ENCODE results near the gene CNTFR.

The CNTFR gene

GRCh38 chr9:34600908-34601307 lies 11.4 kb upstream of the CNTFR start:
- no peak overlapping the region for H3K27ac ChIP-seq (ENCODE audit: low read length)
- H3K9me3 ChIP-seq (ENCODE audit: control insufficient read depth in 2 of 2, low read length in 2 of 2): no peaks in the 10 kb centered on the region
- no peaks in the 10 kb centered on the region for H3K36me3 ChIP-seq (ENCODE audit: control insufficient read depth in 2 of 2, insufficient read depth in 2 of 2, low read length in 2 of 2)

GRCh38 chr9:34599546-34599945 lies 10.0 kb upstream of the CNTFR start:
- H3K36me3 ChIP-seq (ENCODE audit: control insufficient read depth in 2 of 2, insufficient read depth in 2 of 2, low read length in 2 of 2): no peaks in the 10 kb centered on the region
- no peak overlapping the region for H3K4me3 ChIP-seq (ENCODE audit: low read length in 2 of 2)
- peaks cover 0 to 6% of the 10 kb centered on the region in 2 donors for H3K27me3 ChIP-seq (ENCODE audit: control insufficient read depth in 1 of 2, insufficient read depth in 2 of 2, low read length in 2 of 2)
- H3K27ac ChIP-seq (ENCODE audit: low read length): no peak overlapping the region
- no peaks in the 10 kb centered on the region for H3K9me3 ChIP-seq (ENCODE audit: control insufficient read depth in 2 of 2, low read length in 2 of 2)
- no peaks in the 10 kb centered on the region for H3K4me1 ChIP-seq (ENCODE audit: control insufficient read depth, insufficient read depth, low read length)
- H3K9ac ChIP-seq (ENCODE audit: low read length in 2 of 2): no peak overlapping the region

More at GRCh38 chr9:34600908-34601307, 11.4 kb upstream of the CNTFR start:
- Histone ChIP-seq H3K9ac (ENCODE audit: low read length in 2 of 2) (no peak overlapping the region), H3K4me1 (ENCODE audit: control insufficient read depth, insufficient read depth, low read length) (no peaks in the 10 kb centered on the region), H3K4me3 (ENCODE audit: low read length in 2 of 2) (no peak overlapping the region), H3K27me3 (ENCODE audit: control insufficient read depth in 1 of 2, insufficient read depth in 2 of 2, low read length in 2 of 2) (peaks cover 0 to 6% of the 10 kb centered on the region in 2 donors)

GRCh38 chr9:34594177-34594576 lies 4.7 kb upstream of the CNTFR start:
- no peak overlapping the region for H3K9ac ChIP-seq (ENCODE audit: low read length in 2 of 2)

GRCh38 chr9:34592895-34593601 lies 3.5 kb upstream of the CNTFR start:
- Histone ChIP-seq H3K27ac (ENCODE audit: low read length) (no peak overlapping the region), H3K4me1 (ENCODE audit: control insufficient read depth, insufficient read depth, low read length) (peaks cover 44% of the 10 kb centered on the region), H3K9me3 (ENCODE audit: control insufficient read depth in 2 of 2, low read length in 2 of 2) (no peaks in the 10 kb centered on the region), H3K9ac (ENCODE audit: low read length in 2 of 2) (peak overlapping the region in 1 of 2 donors; percentile 21), H3K4me3 (ENCODE audit: low read length in 2 of 2) (no peak overlapping the region), H3K36me3 (ENCODE audit: control insufficient read depth in 2 of 2, insufficient read depth in 2 of 2, low read length in 2 of 2) (no peaks in the 10 kb centered on the region), H3K27me3 (ENCODE audit: control insufficient read depth in 1 of 2, insufficient read depth in 2 of 2, low read length in 2 of 2) (peaks cover 18% of the 10 kb centered on the region in 2 donors)

More at GRCh38 chr9:34594177-34594576, 4.7 kb upstream of the CNTFR start:
- Histone ChIP-seq H3K4me3 (ENCODE audit: low read length in 2 of 2) (no peak overlapping the region), H3K27ac (ENCODE audit: low read length) (no peak overlapping the region), H3K27me3 (ENCODE audit: control insufficient read depth in 1 of 2, insufficient read depth in 2 of 2, low read length in 2 of 2) (peaks cover 7 to 9% of the 10 kb centered on the region in 2 donors), H3K4me1 (ENCODE audit: control insufficient read depth, insufficient read depth, low read length) (peaks cover 37% of the 10 kb centered on the region), H3K36me3 (ENCODE audit: control insufficient read depth in 2 of 2, insufficient read depth in 2 of 2, low read length in 2 of 2) (no peaks in the 10 kb centered on the region), H3K9me3 (ENCODE audit: control insufficient read depth in 2 of 2, low read length in 2 of 2) (no peaks in the 10 kb centered on the region)

GRCh38 chr9:34591917-34592866 lies 2.7 kb upstream of the CNTFR start:
- Histone ChIP-seq H3K9ac (ENCODE audit: low read length in 2 of 2) (no peak overlapping the region), H3K4me3 (ENCODE audit: low read length in 2 of 2) (no peak overlapping the region), H3K27ac (ENCODE audit: low read length) (no peak overlapping the region), H3K9me3 (ENCODE audit: control insufficient read depth in 2 of 2, low read length in 2 of 2) (no peaks in the 10 kb centered on the region), H3K4me1 (ENCODE audit: control insufficient read depth, insufficient read depth, low read length) (peaks cover 44% of the 10 kb centered on the region), H3K27me3 (ENCODE audit: control insufficient read depth in 1 of 2, insufficient read depth in 2 of 2, low read length in 2 of 2) (peaks cover 26 to 27% of the 10 kb centered on the region in 2 donors), H3K36me3 (ENCODE audit: control insufficient read depth in 2 of 2, insufficient read depth in 2 of 2, low read length in 2 of 2) (no peaks in the 10 kb centered on the region)

GRCh38 chr9:34591248-34591916 lies 1.9 kb upstream of the CNTFR start:
- Histone ChIP-seq H3K9ac (ENCODE audit: low read length in 2 of 2) (no peak overlapping the region), H3K4me1 (ENCODE audit: control insufficient read depth, insufficient read depth, low read length) (peaks cover 44% of the 10 kb centered on the region), H3K27me3 (ENCODE audit: control insufficient read depth in 1 of 2, insufficient read depth in 2 of 2, low read length in 2 of 2) (peaks cover 34 to 35% of the 10 kb centered on the region in 2 donors)

GRCh38 chr9:34590381-34591247 lies 1.1 kb upstream of the CNTFR start:
- H3K4me1 ChIP-seq (ENCODE audit: control insufficient read depth, insufficient read depth, low read length): peaks cover 44% of the 10 kb centered on the region
- H3K9ac ChIP-seq (ENCODE audit: low read length in 2 of 2): no peak overlapping the region
- no peaks in the 10 kb centered on the region for H3K36me3 ChIP-seq (ENCODE audit: control insufficient read depth in 2 of 2, insufficient read depth in 2 of 2, low read length in 2 of 2)
- peak overlapping the region in 1 of 2 donors; percentile 73 for H3K4me3 ChIP-seq (ENCODE audit: low read length in 2 of 2)
- no peaks in the 10 kb centered on the region for H3K9me3 ChIP-seq (ENCODE audit: control insufficient read depth in 2 of 2, low read length in 2 of 2)
- no peak overlapping the region for H3K27ac ChIP-seq (ENCODE audit: low read length)
- peaks cover 41% of the 10 kb centered on the region in 2 donors for H3K27me3 ChIP-seq (ENCODE audit: control insufficient read depth in 1 of 2, insufficient read depth in 2 of 2, low read length in 2 of 2)

More at GRCh38 chr9:34591248-34591916, 1.9 kb upstream of the CNTFR start:
- Histone ChIP-seq H3K9me3 (ENCODE audit: control insufficient read depth in 2 of 2, low read length in 2 of 2) (no peaks in the 10 kb centered on the region), H3K4me3 (ENCODE audit: low read length in 2 of 2) (peak overlapping the region in 1 of 2 donors; percentile 44), H3K36me3 (ENCODE audit: control insufficient read depth in 2 of 2, insufficient read depth in 2 of 2, low read length in 2 of 2) (no peaks in the 10 kb centered on the region), H3K27ac (ENCODE audit: low read length) (no peak overlapping the region)

GRCh38 chr9:34588671-34589635 lies 571 bp downstream of the CNTFR start:
- Histone ChIP-seq H3K36me3 (ENCODE audit: control insufficient read depth in 2 of 2, insufficient read depth in 2 of 2, low read length in 2 of 2) (no peaks in the 10 kb centered on the region), H3K4me1 (ENCODE audit: control insufficient read depth, insufficient read depth, low read length) (peaks cover 44% of the 10 kb centered on the region), H3K9ac (ENCODE audit: low read length in 2 of 2) (no peak overlapping the region), H3K27me3 (ENCODE audit: control insufficient read depth in 1 of 2, insufficient read depth in 2 of 2, low read length in 2 of 2) (peaks cover 50 to 56% of the 10 kb centered on the region in 2 donors), H3K4me3 (ENCODE audit: low read length in 2 of 2) (peak overlapping the region; percentile 47 to 73), H3K9me3 (ENCODE audit: control insufficient read depth in 2 of 2, low read length in 2 of 2) (no peaks in the 10 kb centered on the region), H3K27ac (ENCODE audit: low read length) (no peak overlapping the region)

- Histone ChIP-seq H3K27me3 (ENCODE audit: control insufficient read depth in 1 of 2, insufficient read depth in 2 of 2, low read length in 2 of 2) (peaks cover 55 to 56% of the 10 kb centered on the region in 2 donors), H3K4me3 (ENCODE audit: low read length in 2 of 2) (no peak overlapping the region)
Measured at GRCh38 chr9:34587271-34587670, 2.3 kb downstream of the CNTFR start.

More at GRCh38 chr9:34587271-34587670, 2.3 kb downstream of the CNTFR start:
- no peak overlapping the region for H3K27ac ChIP-seq (ENCODE audit: low read length)
- no peaks in the 10 kb centered on the region for H3K9me3 ChIP-seq (ENCODE audit: control insufficient read depth in 2 of 2, low read length in 2 of 2)
- H3K4me1 ChIP-seq (ENCODE audit: control insufficient read depth, insufficient read depth, low read length): peaks cover 30% of the 10 kb centered on the region
- H3K36me3 ChIP-seq (ENCODE audit: control insufficient read depth in 2 of 2, insufficient read depth in 2 of 2, low read length in 2 of 2): no peaks in the 10 kb centered on the region
- H3K9ac ChIP-seq (ENCODE audit: low read length in 2 of 2): no peak overlapping the region
